HG02610 (cell line): Measurements from ENCODE around the gene UBP1.
"Not testable (repeated sequence)": the region's sequence is repeated elsewhere in the genome, so short reads cannot be mapped to it uniquely, and the experiment has no call there.

Experiments used
- ATAC-seq: cut with Tn5 transposase; IDR thresholded peaks from one replicate; pipeline ENCODE4 v1.9.1; 2021; ENCODE audit warnings: mild to moderate bottlenecking, moderate library complexity; ENCODE audit not compliant: unreplicated experiment

UBP1 gene, protein sequence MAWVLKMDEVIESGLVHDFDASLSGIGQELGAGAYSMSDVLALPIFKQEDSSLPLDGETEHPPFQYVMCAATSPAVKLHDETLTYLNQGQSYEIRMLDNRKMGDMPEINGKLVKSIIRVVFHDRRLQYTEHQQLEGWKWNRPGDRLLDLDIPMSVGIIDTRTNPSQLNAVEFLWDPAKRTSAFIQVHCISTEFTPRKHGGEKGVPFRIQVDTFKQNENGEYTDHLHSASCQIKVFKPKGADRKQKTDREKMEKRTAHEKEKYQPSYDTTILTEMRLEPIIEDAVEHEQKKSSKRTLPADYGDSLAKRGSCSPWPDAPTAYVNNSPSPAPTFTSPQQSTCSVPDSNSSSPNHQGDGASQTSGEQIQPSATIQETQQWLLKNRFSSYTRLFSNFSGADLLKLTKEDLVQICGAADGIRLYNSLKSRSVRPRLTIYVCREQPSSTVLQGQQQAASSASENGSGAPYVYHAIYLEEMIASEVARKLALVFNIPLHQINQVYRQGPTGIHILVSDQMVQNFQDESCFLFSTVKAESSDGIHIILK

DNA sequence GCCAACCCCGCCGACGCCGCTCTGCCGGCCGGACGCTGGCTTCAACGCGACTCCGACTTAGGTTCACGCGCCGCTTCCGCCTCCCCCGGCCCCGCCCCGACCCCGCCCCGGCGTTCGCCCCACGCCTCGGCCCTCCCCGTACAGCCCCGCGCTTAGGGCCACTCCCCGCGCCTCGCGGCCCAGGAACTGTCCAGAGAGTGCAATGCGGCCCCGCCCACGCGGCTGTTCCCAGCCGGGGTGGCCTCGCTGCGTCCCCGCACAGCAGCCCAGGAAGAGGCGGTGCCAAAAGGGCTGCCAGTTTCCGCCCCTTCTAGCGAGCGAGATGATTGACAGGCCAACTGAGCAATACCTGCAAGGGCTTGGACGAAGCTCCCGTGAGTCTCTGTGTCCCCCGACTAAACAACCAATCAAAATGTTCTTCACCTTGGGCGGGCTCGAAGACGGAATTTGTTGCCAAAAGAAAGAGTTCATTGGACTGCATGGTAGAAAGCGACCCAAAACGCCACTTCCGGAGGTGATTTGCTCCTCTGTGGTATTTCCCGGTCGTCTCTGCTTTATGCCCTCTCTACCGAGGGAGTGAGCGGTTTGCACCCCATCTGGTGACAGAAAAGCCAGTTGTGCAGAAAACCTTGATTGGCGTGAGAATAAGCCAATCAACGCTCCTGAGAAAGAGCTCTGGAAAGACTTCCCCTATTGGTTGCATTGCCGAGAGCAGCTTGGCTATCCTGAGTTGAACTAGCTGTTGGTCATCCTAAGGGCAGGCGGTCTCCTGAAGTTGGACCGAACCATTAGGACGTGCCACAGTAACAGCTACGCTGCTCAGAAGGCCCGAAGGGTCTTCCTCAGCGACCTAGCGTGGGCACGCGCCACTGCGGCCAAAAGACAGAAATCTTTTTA lies at the start of gene UBP1:
Gene UBP1, minus strand, starts transcription at position 78 of the 897 bp plus-strand sequence. CDS start 557 bp downstream, outside the sequence.
- ATAC-seq: peak; percentile 90

DNA sequence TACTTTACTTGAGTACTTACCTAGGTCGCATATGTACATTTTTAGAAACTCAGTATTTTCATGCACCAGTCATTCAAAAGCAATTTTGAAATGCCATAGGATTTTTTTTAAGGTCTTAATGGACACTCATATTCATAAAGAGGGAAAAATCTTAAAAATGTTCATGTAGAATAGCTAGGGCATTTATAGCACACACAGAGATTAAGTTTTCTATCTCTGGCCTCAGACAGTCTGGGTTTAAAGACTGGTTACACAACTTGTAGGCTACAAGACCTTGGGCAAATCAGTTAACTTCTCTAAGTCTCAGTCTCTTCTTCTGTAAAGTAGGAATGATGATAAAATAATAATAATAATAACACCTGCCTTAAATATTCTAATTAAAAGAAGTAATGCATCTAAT lies 48.5 kb upstream of the UBP1 start:
- ATAC-seq: no peak

DNA sequence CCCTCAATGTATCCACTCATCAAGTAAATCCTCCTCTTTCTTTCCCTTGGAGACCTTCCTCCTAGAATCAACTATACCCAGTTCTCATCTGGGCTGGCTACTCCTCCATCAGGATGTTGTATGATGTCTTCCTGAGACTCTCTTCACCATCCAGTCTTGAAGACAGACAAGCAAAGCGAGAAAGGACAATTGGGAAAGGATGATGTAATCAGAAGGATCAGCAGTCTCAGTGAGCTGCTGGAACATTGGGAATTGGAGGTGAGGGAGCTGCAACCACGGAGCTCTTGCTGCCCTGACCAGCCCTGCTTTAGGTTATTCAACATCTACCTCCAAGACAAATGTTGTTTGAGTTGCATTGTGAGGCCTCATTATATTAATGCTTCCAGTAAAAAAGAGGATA lies 48.0 kb upstream of the UBP1 start:
- no peak for ATAC-seq

DNA sequence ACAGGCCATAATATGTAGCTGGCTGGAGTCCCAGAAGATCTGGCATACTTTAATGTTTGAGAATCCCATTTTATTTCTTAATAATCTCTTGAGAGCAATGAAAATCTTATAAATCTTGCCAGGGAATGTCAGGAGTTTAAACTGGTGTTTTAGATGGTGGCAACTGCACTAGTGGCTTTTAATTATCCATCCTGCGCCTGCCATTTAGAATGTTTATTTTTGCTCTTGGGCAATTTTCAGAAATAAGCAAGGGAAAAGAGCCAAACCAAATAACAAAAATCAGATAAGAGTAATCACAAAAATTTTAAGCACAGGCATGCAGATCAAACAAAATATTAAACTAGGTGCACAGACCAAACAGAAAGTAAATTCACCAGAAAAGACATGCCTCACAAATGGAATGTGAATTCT lies 41.9 kb upstream of the UBP1 start:
- ATAC-seq: no peak

DNA sequence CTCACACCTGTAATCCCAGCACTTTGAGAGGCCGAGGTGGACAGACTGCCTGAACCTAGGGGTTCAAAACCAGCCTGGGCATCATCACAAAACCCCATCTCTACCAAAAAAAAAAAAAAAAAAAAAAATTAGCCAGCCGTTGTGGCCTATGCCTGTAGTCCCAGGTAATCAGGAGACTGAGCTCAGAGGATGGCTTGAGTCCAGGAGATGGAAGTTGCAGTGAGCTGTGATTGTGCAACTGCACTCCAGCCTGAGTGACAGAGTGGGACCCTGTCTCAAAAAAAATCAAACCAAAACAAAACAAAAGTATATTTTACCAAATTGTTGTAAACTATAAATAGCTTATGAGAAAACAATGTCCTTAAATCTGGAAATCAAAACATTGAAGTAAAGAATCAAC lies 34.7 kb upstream of the UBP1 start:
- ATAC-seq: no peak

DNA sequence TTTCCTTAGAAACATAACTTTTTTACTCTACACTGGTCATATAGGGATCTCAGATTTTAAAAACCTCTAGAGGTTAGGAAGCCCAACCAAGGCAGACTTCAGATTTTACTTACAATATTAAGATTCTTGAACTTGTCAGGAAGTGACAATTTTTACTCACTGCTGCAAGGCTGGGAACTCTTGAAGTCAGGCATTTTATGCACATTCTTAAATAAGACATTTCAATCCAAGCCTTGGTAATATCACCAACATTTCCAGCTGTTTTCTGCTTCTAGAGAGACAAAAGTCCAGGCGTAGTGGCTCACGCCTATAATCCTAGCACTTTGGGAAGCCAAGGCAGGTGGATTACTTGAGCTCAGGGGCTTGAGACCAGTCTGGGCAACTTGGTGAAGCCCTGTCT lies 33.6 kb upstream of the UBP1 start:
- no peak for ATAC-seq

DNA sequence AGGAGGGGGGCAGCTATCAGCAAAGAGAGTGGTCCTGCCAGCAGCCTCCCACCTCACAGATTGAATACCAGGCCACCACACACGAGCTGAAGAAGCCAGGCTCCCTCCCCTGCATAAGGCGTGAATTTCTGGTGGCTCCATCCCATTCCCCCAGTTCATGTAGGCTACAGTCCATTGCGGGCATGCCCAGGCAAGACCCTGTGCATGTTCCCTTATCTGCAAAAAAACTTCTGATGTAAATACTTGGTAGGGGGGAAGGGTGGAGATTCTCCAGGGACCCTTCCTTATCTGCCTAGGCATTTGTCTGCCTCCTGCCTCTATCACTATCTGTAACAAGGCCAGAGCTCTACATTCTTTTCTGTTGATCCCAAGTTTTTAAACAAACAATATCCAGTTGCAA lies 27.6 kb upstream of the UBP1 start:
- ATAC-seq: no peak

DNA sequence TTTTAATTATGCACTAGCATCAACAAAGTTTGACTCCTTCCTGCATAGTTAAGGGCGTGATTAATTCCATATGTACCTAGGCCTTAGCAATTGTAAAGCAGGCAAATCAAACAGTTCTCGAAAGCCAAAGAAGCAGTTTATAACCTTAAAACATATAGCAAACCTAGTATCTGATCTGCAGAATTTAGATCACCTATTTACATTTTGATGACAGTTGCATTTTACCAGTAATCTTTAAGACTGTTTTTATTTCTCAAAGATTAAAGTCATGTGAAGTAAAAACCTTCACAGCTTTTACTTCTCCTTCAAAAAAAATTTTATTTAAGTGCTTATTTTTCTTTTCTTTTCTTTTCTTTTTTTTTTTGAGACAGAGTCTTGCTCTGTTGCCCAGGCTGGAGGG lies 20.9 kb upstream of the UBP1 start:
- ATAC-seq: no peak

DNA sequence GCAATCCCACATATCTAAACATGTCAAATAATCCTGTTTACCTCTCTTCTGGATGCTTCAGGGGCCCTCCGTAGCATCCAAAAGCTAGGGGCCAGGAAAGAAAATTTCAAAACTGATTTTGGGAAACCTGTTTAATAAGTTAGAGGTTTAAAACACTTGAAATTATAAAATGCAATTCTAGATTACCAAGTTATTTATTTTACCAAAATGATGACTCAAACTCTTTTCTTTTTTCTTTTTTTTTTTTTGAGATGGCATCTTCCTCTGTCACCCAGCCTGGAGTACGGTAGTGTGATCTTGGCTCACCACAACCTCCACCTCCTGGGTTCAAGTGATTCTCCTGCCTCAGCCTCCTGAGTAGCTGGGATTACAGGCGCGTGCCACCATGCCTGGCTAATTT lies 19.4 kb upstream of the UBP1 start:
- not testable (repeated sequence) for ATAC-seq

DNA sequence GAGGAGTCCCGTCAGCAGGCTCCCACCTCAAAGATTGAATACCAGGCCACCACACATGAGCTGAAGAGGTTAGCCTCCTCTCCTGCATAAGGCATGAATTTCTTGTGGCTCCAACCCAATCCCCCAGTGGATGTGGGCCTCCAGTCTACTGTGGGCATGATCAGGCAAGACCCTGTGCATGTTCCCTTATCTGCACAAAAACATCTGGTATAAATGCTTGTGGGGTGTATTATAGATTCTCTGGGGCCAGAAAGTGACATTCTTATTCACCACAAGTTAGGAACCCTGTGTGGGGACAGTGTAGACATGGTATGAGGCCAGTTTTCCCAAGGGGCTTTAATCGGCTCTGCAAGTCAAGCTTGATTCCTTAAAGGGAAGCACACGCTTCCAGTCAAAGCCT lies 18.2 kb upstream of the UBP1 start:
- no peak for ATAC-seq

DNA sequence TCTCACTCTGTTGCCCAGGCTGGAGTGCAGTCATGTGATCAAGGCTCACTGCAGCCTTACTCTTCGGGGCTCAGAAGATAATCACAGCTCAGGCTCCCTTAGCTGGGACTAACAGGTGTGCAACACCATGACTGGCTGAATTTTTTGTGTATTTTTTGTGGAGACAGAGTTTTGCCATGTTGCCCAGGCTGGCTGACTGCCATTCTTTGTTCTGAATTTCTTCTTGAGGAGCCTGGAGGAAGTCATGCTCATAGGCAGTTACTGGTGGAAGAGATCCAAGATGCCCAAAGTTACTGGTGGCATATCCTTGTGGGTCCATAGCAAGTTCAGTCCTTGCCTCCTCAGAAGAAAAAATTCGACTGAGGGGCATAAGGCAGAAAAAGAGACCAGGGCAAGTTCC lies 16.6 kb upstream of the UBP1 start:
- no peak for ATAC-seq

DNA sequence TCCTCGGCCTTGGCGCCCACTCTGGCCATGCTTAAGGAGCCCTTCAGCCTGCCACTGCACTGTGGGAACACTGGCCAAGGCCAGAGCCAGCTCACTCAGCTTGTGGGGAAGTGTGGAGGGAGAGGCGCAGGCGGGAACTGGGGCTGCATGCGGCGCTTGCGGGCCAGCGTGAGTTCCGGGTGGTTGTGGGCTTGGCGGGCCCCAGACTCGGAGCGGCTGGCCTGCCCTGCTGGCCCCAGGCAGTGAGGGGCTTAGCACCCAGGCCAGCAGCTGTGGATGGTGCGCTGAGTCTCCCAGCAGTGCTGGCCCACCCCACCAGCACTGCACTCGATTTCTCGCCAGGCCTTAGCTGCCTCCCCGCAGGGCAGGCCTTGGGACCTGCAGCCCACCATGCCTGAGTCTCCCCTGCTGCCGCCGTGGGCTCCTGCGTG lies 13.1 kb upstream of the UBP1 start:
- no peak for ATAC-seq

DNA sequence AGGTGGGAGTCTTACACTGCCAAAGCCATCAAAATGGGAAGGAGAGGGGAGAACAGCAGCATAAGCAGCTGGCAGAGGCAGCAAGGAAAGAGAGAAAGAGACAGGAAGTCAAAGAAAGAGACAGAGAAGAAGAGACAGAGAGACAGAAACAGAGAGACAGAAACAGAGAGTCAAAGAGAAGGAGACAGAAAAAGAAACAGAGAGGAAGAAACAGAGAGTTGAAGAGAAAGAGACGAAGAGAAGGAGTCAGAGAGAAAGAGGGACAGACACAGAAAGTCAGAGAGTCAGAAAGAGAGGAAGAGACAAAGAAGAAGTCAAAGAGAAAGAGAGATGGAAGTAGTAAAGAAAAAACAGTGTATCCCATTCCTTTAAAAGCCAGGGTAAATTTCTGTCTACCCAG lies 11.8 kb upstream of the UBP1 start:
- not testable (repeated sequence) for ATAC-seq

DNA sequence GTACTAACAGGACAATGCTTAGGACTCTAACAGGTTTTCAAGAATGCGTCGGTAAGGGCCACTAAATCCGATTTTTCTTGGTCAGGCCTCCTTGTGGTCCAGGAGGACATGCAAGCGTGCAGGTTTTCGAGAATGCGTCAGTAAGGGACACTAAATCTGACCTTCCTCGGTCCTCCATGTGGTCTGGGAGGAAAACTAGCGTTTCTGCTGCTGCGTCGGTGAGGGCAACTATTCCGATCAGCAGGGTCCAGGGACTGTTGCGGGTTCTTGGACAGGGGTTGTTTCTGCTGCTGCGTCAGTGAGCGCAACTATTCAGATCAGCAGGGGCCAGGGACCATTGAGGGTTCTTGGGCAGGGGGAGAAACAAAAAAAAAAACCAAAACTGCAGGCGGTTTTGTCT lies 7.8 kb upstream of the UBP1 start:
- ATAC-seq: no peak

DNA sequence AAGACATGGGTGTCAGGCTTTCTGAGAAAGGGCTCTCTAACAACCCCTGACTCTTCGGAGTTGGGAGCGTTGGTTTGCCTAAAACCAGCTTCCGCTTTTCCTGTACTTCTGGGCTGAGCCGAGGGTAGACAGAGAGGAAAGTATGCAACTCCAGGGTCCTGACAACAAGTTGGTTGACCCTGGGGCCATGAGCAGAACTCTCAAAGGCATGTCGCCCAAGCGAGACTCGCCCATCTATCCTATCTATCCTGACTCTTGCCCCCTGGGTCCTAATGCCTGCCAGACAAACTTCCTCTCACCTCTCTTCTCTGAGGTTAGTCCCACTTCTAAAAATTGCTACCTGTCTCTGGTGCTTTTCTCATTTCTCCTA lies 7.0 kb upstream of the UBP1 start:
- not testable (repeated sequence) for ATAC-seq

DNA sequence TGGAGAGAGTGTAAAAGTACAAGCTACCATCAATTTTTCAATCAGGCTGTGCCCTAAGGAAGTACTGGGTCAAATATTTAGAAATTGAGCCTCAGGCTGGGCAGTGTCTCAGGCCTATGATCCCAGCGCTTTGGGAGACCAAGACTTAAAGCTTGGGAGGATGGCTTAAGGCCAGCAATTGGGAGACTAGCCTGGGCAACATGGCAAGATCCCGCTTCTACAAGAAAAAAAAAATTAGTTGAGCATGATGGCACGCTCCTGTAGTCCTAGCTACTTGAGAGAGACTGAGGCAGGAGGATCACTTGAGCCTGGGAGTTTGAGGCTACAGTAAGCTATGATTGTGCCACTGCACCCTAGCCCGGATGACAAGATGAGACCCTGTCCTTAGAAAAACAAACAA lies 2.0 kb upstream of the UBP1 start:
- no peak for ATAC-seq

DNA sequence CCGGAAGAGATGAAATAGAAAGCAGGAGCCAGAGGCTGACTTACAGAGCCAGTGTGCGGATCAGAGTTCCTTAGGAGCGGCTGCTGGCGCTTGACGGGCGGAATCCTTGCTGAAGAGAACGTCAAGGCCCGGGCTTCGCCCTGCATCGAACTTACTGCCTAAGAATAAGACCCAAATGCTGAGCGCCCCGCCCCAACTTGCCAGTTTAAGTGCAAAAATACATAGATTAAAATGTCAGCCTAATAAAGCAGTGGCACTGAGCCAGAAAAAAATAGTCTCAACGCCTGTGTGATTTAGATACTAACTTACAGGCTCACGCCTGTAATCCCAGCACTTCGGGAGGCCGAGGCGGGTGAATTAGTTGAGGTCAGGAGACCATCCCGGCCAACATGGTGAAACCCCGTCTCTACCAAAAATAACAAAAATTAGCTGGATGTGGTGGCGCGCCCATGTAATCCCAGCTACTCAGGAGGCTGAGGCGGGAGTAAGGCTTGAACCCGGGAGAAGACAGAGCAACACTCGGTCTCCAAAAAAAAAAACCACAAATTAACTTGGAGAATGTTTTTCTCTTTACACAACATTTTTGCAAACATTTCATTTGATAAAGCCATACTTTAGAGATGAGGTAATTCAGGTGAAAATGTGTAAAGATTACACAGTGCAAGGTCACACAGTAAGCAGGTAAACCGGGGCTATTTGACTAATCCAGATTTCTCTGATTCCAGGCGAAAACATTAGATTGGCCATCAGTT lies 1.2 kb upstream of the UBP1 start:
- peak; percentile 2 for ATAC-seq

DNA sequence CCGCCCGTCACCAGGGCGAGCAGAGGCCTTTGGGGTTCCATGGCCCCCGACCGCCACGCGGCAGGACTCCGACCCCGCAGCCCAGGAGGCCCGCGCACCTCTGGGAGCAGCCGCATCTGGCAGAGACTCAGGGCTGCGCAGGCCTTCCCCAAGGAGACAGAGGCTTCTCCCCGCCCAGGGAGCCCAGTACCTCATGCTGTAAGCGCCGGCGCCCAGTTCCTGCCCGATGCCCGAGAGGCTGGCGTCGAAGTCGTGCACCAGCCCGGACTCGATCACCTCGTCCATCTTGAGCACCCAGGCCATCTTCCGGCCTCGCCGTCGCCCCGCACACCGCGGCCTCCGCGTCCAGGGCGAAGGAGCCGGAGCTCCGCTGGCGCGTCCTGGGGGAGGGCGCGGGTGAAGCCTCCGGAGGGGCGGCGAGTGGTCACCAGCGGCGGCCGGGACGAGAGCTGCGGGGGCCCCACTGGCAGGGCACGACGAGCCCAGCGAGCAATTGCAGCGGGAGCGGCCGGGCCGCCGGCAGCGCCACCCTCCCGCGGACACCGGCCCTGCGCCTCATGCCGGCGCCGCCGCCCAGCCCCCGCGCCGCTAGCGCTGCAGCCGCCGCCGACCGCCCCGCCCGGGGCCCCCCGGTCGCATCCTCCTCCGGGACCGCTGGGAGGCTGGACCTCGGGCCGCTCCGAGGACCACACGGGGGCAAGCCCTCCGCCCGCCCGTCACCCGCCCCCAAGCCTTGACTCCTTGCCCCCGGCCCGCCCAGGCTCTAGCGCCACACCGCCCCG lies 468 bp downstream of the UBP1 start:
- ATAC-seq: peak; percentile 8

DNA sequence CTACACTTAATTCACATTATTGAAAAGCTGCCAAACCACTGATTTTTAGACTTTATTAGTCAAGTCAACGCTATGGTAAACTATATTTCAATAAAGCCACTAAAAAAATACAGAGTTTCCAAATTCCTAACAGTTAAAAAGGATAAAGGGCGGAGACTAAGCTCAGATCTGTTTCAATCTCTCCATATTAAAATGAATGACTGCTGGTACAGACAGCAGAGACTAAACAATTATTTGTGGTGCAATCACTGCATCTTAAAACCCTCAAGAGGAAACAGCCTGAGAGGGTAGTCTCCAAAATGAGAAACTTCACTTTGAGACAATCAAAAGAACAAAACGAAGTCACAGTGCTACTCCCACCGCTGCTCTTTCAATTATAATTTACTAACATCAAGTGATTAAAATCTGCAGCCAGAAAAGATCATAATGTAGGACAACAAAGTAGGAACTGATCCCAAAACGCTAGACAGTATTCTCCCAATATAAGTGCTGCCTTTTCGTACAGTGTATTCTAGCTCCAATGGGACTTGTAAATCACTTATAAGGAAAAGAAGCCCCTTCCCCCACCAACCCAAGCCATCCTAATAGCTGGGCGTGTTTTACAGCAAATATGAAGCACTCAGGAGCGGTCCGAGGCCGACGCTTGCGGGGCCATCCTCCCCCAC lies 1.2 kb downstream of the UBP1 start:
- ATAC-seq: no peak

DNA sequence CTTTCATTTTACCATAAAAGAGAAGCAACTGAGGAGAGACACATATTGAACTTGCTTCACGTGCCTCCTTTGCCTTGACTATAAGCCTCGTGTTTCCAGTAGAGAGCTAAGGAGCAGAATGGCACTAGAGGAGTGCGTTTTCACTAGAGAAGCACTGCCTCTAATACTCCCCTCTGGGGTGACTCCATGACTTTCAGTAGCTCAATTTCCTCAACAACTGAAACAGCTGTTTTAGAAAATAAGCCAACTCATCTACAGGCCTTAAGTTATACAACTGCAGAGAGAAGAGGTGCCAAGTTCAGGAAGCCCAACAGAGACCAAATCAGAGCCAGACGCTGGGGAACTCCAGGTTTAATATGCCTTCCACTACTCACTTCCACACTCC lies 1.9 kb downstream of the UBP1 start:
- ATAC-seq: no peak
